Endothelial cell (in vitro differentiated cells): ENCODE results near the gene HSPH1. TPM values are rescaled to one million over a fixed set of nuclear protein-coding genes. Genes with fewer than 3 reads are reported as not detected.

Experiments
- DNase-seq: peaks from one replicate; pipeline ENCODE4 v3.0.0; 2021; ENCODE audit warnings: low spot score
- H3K27ac Mint-ChIP-seq: one replicate; pipeline ENCODE4 v1.8.0; 2021; ENCODE audit warnings: mixed read lengths, inconsistent platforms; ENCODE audit not compliant: unreplicated experiment
- H3K27me3 Mint-ChIP-seq: one replicate; pipeline ENCODE4 v1.8.0; 2021; ENCODE audit warnings: mild to moderate bottlenecking, moderate library complexity, mixed read lengths, inconsistent platforms; ENCODE audit not compliant: unreplicated experiment
- H3K36me3 Mint-ChIP-seq: one replicate; pipeline ENCODE4 v1.8.0; 2021; ENCODE audit warnings: mild to moderate bottlenecking, low read depth, mixed read lengths, inconsistent platforms; ENCODE audit not compliant: unreplicated experiment
- H3K4me1 Mint-ChIP-seq: one replicate; pipeline ENCODE4 v1.8.0; 2021; ENCODE audit warnings: mild to moderate bottlenecking, mixed read lengths, inconsistent platforms; ENCODE audit not compliant: unreplicated experiment
- H3K4me3 Mint-ChIP-seq: one replicate; pipeline ENCODE4 v1.8.0; 2021; ENCODE audit warnings: mild to moderate bottlenecking, mixed read lengths, inconsistent platforms; ENCODE audit not compliant: unreplicated experiment
- H3K9me3 Mint-ChIP-seq: one replicate; pipeline ENCODE4 v1.8.0; 2021; ENCODE audit warnings: mixed read lengths, inconsistent platforms; ENCODE audit not compliant: unreplicated experiment
- CTCF ChIP-seq: fragments of 200-600 bp; sonication (generic); IDR thresholded peaks from one replicate; pipeline ENCODE4 v1.5.0; 2021; ENCODE audit warnings: antibody characterized with exemption; ENCODE audit not compliant: unreplicated experiment
- total RNA-seq: library from RNA; stranded (reverse); fragmentation: NEBNext Ultra II Directional; extraction: Animal tissue kit (Norgen Biotek cat#: 25700); gene quantifications from one replicate; pipeline ENCODE4 v1.2.1, GENCODE V29; 2021; ENCODE audit not compliant: unreplicated experiment

HSPH1 gene
- total RNA-seq, 1 donor from 2014 or later, result 43.9 TPM

GRCh38 chr13:31207661-31208552 lies 46.2 kb upstream of the HSPH1 start:
- Mint-ChIP-seq H3K4me1 (peaks cover 7% of the 10 kb centered on the region), H3K9me3 (no peaks in the 10 kb centered on the region), H3K27me3 (peaks cover 1% of the 10 kb centered on the region), H3K27ac (peak overlapping the region; percentile 54), H3K4me3 (no peak overlapping the region), H3K36me3 (no peaks in the 10 kb centered on the region)
- DNase-seq, result no peak
- no peak for TF ChIP-seq CTCF

GRCh38 chr13:31204592-31204991 lies 42.9 kb upstream of the HSPH1 start:
- H3K4me3 Mint-ChIP-seq, result no peak overlapping the region
- H3K27me3 Mint-ChIP-seq, result peaks cover 5% of the 10 kb centered on the region
- H3K27ac Mint-ChIP-seq, result no peak overlapping the region
- TF ChIP-seq CTCF, result no peak
- H3K9me3 Mint-ChIP-seq, result no peaks in the 10 kb centered on the region
- H3K36me3 Mint-ChIP-seq, result no peaks in the 10 kb centered on the region
- peaks cover 12% of the 10 kb centered on the region for H3K4me1 Mint-ChIP-seq
- DNase-seq, result no peak

- Mint-ChIP-seq H3K4me3 (peak overlapping the region; percentile 92), H3K27ac (peak overlapping the region; percentile 75), H3K4me1 (peaks cover 19% of the 10 kb centered on the region), H3K27me3 (peaks cover 8% of the 10 kb centered on the region), H3K36me3 (no peaks in the 10 kb centered on the region), H3K9me3 (no peaks in the 10 kb centered on the region)
- no peak for DNase-seq
- no peak for TF ChIP-seq CTCF
Measured at GRCh38 chr13:31201341-31202031, 39.8 kb upstream of the HSPH1 start.

GRCh38 chr13:31200637-31200971 lies 38.9 kb upstream of the HSPH1 start:
- H3K36me3 Mint-ChIP-seq, result no peaks in the 10 kb centered on the region
- H3K4me3 Mint-ChIP-seq, result peak overlapping the region; percentile 92
- H3K27me3 Mint-ChIP-seq, result peaks cover 8% of the 10 kb centered on the region
- peaks cover 22% of the 10 kb centered on the region for H3K4me1 Mint-ChIP-seq
- DNase-seq, result peak; percentile 63
- H3K9me3 Mint-ChIP-seq, result no peaks in the 10 kb centered on the region
- TF ChIP-seq CTCF, result no peak
- H3K27ac Mint-ChIP-seq, result peak overlapping the region; percentile 75
